Measurements from ENCODE around the gene KIF1A. TPM values are rescaled to one million over a fixed set of nuclear protein-coding genes. Genes with fewer than 3 reads are reported as not detected.

The KIF1A gene
- total and polyA plus RNA-seq, 2 of the 13 experiments (the other 11 are each of a cell fraction or from before 2014, with no cell fraction given) = 0.01 TPM; not detected in 1

DNA sequence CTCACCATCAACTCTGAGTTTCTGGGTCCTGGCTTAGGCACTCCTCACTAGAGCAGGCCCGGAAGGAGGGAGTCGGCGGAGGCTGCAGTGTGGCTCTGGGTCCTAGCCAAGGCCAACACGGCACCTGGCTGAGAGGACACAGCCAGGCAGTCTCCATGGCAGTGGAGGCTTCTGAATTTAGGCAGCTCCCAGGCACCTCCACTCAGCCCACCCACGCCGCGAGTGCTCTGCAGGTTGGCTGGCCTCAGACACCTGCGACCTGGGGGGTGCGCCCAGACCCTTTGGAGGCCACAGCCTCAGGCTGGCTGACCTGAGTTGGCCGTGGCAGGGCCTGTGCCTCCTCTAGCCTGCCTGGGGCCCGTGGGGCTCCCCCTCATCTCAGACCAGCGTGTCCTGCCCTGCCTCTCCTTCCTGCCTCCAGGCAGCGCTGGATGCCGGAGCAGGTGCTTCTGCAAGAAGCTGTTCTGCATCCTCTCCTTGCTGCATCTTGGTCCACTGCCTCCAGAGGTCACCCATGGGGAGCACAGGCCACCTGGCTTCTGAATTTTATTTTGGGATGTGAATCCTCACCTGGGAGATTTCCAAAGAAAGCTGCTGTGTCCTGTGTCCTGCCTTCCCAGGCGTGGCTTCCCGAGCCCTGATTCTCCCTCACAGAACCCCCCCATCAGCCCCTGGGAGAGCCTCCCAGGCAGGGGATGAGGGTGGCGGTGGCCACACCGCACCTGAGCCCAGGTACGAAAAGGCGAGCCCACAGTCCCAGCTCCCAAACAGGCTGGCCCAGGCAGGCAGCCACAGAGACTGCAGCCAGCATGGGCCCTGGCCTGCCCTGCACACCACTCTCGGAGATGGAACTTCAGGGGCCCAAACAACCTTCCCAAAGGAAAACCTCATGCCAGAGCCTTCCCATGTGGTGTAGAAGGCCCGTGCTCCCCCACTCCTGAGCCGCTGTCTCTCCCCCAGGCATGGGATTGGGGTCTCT, 105.0 kb downstream of the KIF1A start:
- Histone ChIP-seq H3K9me3 (ENCODE audit: low read length) (no peaks in the 10 kb centered on the region), H3K9ac (ENCODE audit: insufficient read depth, low read depth, low read length) (no peak overlapping the region), H2AFZ (ENCODE audit: low read length) (no peak overlapping the region), H3K4me3 (replicated peaks in 1 of 3; ENCODE audit: insufficient read depth in 1 of 3, low read depth in 2 of 3, low read length in 3 of 3) (no peak overlapping the region), H3K79me2 (ENCODE audit: insufficient read depth, low read length) (no peaks in the 10 kb centered on the region), H3K27ac (ENCODE audit: extremely low read length, insufficient read depth, low read length) (no peak overlapping the region), H3K27me3 (ENCODE audit: control insufficient read depth in 1 of 2, insufficient read depth in 2 of 2, low read length in 2 of 2) (peaks cover 58 to 93% of the 10 kb centered on the region in 2 experiments), H4K20me1 (ENCODE audit: insufficient read depth, low read length) (no peaks in the 10 kb centered on the region; the same call in 1 of the 2 replicates), H3K36me3 (replicated peaks in 1 of 2; ENCODE audit: control insufficient read depth in 1 of 2, insufficient read depth in 2 of 2, low read length in 2 of 2) (no peaks in the 10 kb centered on the region), H3K4me2 (ENCODE audit: low read depth, low read length) (no peak overlapping the region), H3K4me1 (ENCODE audit: insufficient read depth, low read length) (no peaks in the 10 kb centered on the region)
- ChIA-PET POLR2A (interaction anchor here (0.7 kb wide), 1 partner anchor 654 kb away, joined by 3 read pairs; no protein-coding TSS in a partner anchor), CTCF (ENCODE audit: low intra/inter-chr PET ratio, low total read pairs) (no interaction called here)
- ATAC-seq (no peak), FAIRE-seq (no peak), DNase-seq (ENCODE audit: low spot score) (no peak)
- WGBS (ENCODE audit: low lambda C conversion rate) = 22% methylated on average over 13 of the region's 23 CpGs
- in situ Hi-C loops (cut with HindIII; ENCODE audit: extremely low pct_ligation_motif_present, low pct_unique_long_range_greater_than_20kb) (no loop called here), intact Hi-C loops (cut with micrococcal nuclease; ENCODE audit: unreplicated experiment) (no loop called here)
- no TSS peak for BruUV-seq (replicated peaks)
- TF ChIP-seq TRIM24 (CRISPR knock-in tag; IDR thresholded peaks at IDR 0.05) (no peak), HDAC1 (CRISPR knock-in tag; IDR thresholded peaks at IDR 0.05) (no peak), ZNF431 (CRISPR knock-in tag; IDR thresholded peaks at IDR 0.05; ENCODE audit: borderline replicate concordance, low read depth) (no peak), PAF1 (CRISPR knock-in tag; IDR thresholded peaks at IDR 0.05) (no peak), ZSCAN31 (CRISPR knock-in tag; IDR thresholded peaks at IDR 0.05; ENCODE audit: low read depth) (no peak), SRY (CRISPR knock-in tag; IDR thresholded peaks at IDR 0.05) (no peak), ZNF33B (CRISPR knock-in tag; IDR thresholded peaks at IDR 0.05) (no peak), ZNF451 (CRISPR knock-in tag; IDR thresholded peaks at IDR 0.05) (no peak), ZNF263 (CRISPR knock-in tag; IDR thresholded peaks at IDR 0.05) (no peak), ZNF563 (CRISPR knock-in tag; IDR thresholded peaks at IDR 0.05) (no peak), ZMAT5 (CRISPR knock-in tag; IDR thresholded peaks at IDR 0.05; ENCODE audit: borderline replicate concordance, low read depth) (no peak), PHF20 (CRISPR knock-in tag; IDR thresholded peaks at IDR 0.05) (no peak), ARNT (IDR thresholded peaks at IDR 0.05) (no peak), KDM6A (CRISPR knock-in tag; IDR thresholded peaks at IDR 0.05; ENCODE audit: low read depth) (no peak), PHB2 (IDR thresholded peaks at IDR 0.05; ENCODE audit: partially characterized antibody) (no peak), MYC (CRISPR knock-in tag; IDR thresholded peaks at IDR 0.05; ENCODE audit: borderline replicate concordance) (no peak), TMF1 (CRISPR knock-in tag; IDR thresholded peaks at IDR 0.05; ENCODE audit: low read depth) (no peak)
- TF ChIP-seq, protein P1, sequence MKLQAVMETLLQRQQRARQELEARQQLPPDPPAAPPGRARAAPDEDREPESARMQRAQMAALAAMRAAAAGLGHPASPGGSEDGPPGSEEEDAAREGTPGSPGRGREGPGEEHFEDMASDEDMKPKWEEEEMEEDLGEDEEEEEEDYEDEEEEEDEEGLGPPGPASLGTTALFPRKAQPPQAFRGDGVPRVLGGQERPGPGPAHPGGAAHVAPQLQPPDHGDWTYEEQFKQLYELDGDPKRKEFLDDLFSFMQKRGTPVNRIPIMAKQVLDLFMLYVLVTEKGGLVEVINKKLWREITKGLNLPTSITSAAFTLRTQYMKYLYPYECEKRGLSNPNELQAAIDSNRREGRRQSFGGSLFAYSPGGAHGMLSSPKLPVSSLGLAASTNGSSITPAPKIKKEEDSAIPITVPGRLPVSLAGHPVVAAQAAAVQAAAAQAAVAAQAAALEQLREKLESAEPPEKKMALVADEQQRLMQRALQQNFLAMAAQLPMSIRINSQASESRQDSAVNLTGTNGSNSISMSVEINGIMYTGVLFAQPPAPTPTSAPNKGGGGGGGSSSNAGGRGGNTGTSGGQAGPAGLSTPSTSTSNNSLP (IDR thresholded peaks at IDR 0.05; ENCODE audit: low read depth, low read length) = no peak
- TF ChIP-seq, protein P2, sequence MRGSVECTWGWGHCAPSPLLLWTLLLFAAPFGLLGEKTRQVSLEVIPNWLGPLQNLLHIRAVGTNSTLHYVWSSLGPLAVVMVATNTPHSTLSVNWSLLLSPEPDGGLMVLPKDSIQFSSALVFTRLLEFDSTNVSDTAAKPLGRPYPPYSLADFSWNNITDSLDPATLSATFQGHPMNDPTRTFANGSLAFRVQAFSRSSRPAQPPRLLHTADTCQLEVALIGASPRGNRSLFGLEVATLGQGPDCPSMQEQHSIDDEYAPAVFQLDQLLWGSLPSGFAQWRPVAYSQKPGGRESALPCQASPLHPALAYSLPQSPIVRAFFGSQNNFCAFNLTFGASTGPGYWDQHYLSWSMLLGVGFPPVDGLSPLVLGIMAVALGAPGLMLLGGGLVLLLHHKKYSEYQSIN (CRISPR knock-in tag; IDR thresholded peaks at IDR 0.05; ENCODE audit: borderline replicate concordance) = no peak
